Skeletal muscle satellite cell (primary cell): ENCODE results near the gene PCP2.
"Not testable (repeated sequence)": the region's sequence is repeated elsewhere in the genome, so short reads cannot be mapped to it uniquely, and the experiment has no call there.

Experiments
- H3K27me3 ChIP-seq: 2 replicates; pipeline ENCODE4 v1.7.0; 2013; ENCODE audit warnings: low read length; ENCODE audit not compliant: control insufficient read depth, insufficient read depth
- H3K36me3 ChIP-seq: 2 replicates; pipeline ENCODE4 v1.7.0; 2013; ENCODE audit warnings: mild to moderate bottlenecking, control low read depth, low read length; ENCODE audit not compliant: insufficient read depth
- H3K4me1 ChIP-seq: 2 replicates; pipeline ENCODE4 v1.7.0; 2013; ENCODE audit warnings: low read length; ENCODE audit not compliant: control insufficient read depth, insufficient read depth
- H3K4me2 ChIP-seq: 2 replicates; pipeline ENCODE4 v1.7.0; 2013; ENCODE audit warnings: mild to moderate bottlenecking, low read length
- H3K4me3 ChIP-seq: 2 replicates; pipeline ENCODE4 v1.7.0; 2013; ENCODE audit warnings: low read length
- H3K9ac ChIP-seq: 2 replicates; pipeline ENCODE4 v1.7.0; 2013; ENCODE audit warnings: mild to moderate bottlenecking, low read depth, low read length, moderate library complexity
- H3K9me3 ChIP-seq: replicated peaks from 2 replicates; pipeline ENCODE4 v1.7.0; 2013; ENCODE audit warnings: mild to moderate bottlenecking, control low read depth, low read length

Gene PCP2

GRCh38 chr19:7643629-7644549, 10.4 kb upstream of the PCP2 start:
- H3K9me3 ChIP-seq, H3K4me1 ChIP-seq, H3K4me2 ChIP-seq, H3K4me3 ChIP-seq, H3K36me3 ChIP-seq, H3K27me3 ChIP-seq, H3K9ac ChIP-seq: not testable (repeated sequence)

DNA sequence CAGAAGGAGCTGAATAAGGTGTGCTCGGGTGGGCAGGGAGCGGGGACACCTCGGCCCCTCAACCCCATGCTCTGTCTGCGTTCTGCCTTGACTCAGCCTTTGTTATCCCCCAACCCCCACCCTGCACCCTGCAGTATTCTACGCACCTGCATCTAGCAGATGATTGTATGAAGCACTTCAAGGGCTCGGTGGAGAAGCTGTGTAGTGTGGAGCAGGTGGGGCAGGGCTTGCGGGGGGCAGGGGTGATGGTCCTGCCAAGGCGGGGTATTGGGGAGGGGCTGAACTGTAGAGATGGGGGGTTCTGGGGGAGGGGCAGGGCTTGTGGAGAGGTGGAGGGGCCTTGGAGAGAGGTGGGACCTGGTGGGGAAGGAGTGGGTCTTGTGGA, 9.5 kb upstream of the PCP2 start:
- H3K4me1 ChIP-seq, result no peaks in the 10 kb centered on the region
- peaks cover 2% of the 10 kb centered on the region for H3K27me3 ChIP-seq
- no peak overlapping the region for H3K4me3 ChIP-seq
- no peak overlapping the region for H3K9ac ChIP-seq
- H3K4me2 ChIP-seq, result no peak overlapping the region
- no peaks in the 10 kb centered on the region for H3K36me3 ChIP-seq
- no peaks in the 10 kb centered on the region for H3K9me3 ChIP-seq

- Histone ChIP-seq H3K9ac (no peak overlapping the region), H3K27me3 (peaks cover 7% of the 10 kb centered on the region), H3K9me3 (no peaks in the 10 kb centered on the region), H3K4me3 (no peak overlapping the region), H3K36me3 (no peaks in the 10 kb centered on the region), H3K4me1 (no peaks in the 10 kb centered on the region), H3K4me2 (no peak overlapping the region)
Measured at GRCh38 chr19:7642295-7643030, 8.9 kb upstream of the PCP2 start.

- H3K27me3 ChIP-seq, result peaks cover 12% of the 10 kb centered on the region
- no peak overlapping the region for H3K9ac ChIP-seq
- no peak overlapping the region for H3K4me3 ChIP-seq
- H3K4me1 ChIP-seq, result no peaks in the 10 kb centered on the region
- H3K36me3 ChIP-seq, result no peaks in the 10 kb centered on the region
- H3K4me2 ChIP-seq, result no peak overlapping the region
- no peaks in the 10 kb centered on the region for H3K9me3 ChIP-seq
Measured at GRCh38 chr19:7641290-7642276, 8.1 kb upstream of the PCP2 start.

GRCh38 chr19:7640803-7641202, 7.3 kb upstream of the PCP2 start:
- Histone ChIP-seq H3K36me3 (no peaks in the 10 kb centered on the region), H3K4me3 (no peak overlapping the region)

GRCh38 chr19:7639863-7640348, 6.4 kb upstream of the PCP2 start:
- H3K36me3 ChIP-seq, result no peaks in the 10 kb centered on the region
- no peaks in the 10 kb centered on the region for H3K4me1 ChIP-seq

More at GRCh38 chr19:7640803-7641202, 7.3 kb upstream of the PCP2 start:
- no peak overlapping the region for H3K9ac ChIP-seq
- H3K27me3 ChIP-seq, result peaks cover 19% of the 10 kb centered on the region
- no peaks in the 10 kb centered on the region for H3K9me3 ChIP-seq
- H3K4me2 ChIP-seq, result no peak overlapping the region
- H3K4me1 ChIP-seq, result no peaks in the 10 kb centered on the region

GRCh38 chr19:7638802-7639465, 5.4 kb upstream of the PCP2 start:
- no peaks in the 10 kb centered on the region for H3K4me1 ChIP-seq

More at GRCh38 chr19:7639863-7640348, 6.4 kb upstream of the PCP2 start:
- Histone ChIP-seq H3K27me3 (peaks cover 27% of the 10 kb centered on the region), H3K9ac (no peak overlapping the region), H3K4me2 (no peak overlapping the region), H3K4me3 (no peak overlapping the region), H3K9me3 (no peaks in the 10 kb centered on the region)

DNA sequence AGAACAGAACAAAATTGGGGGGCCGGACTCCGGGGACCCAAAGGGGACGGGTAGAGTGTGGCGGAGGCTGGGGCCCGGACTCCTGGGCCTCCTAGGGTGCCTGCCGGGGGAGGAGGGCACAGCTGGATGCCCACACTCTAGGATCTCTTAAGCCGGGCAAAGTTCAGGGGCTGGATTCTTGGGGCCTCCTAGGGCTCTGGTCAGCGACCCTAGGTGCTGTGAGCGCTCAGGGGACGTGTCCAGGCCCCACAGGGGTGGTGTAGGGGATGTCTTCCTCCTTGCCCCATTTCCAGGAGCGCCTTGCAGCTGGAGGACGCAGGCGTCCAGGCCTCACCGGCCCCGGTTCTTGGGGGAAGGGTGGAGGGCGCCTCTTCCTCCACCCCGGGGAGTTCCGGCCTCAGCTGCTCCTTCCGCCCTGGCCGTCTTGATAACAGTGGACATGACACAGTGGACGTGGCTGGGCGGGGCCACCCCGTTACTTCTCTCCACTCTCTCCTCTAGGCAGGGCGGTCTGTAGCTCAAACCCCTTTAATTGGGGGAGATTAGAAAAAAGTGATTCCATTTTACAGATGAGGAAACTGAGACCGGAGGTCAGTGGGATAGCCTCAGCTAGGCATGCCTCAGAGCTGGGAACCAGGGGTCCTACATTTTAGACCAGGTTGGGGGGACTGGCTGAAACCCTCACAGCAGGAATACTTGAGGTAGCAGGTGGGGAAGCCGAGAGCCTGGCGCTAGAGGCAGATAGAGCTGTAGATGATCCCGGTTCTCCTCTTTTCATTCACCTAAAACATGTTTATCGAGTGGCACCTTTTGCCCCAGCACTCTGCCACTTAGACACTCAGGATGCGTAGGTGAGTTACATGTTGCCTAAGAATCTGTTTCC, 4.1 kb upstream of the PCP2 start:
- peaks cover 27% of the 10 kb centered on the region for H3K27me3 ChIP-seq
- H3K9me3 ChIP-seq, result no peaks in the 10 kb centered on the region
- H3K36me3 ChIP-seq, result no peaks in the 10 kb centered on the region
- H3K4me3 ChIP-seq, result no peak overlapping the region
- no peak overlapping the region for H3K9ac ChIP-seq
- no peaks in the 10 kb centered on the region for H3K4me1 ChIP-seq
- no peak overlapping the region for H3K4me2 ChIP-seq

More at GRCh38 chr19:7638802-7639465, 5.4 kb upstream of the PCP2 start:
- H3K9ac ChIP-seq, result no peak overlapping the region
- H3K27me3 ChIP-seq, result peaks cover 27% of the 10 kb centered on the region
- no peaks in the 10 kb centered on the region for H3K9me3 ChIP-seq
- no peak overlapping the region for H3K4me3 ChIP-seq
- H3K4me2 ChIP-seq, result no peak overlapping the region
- no peaks in the 10 kb centered on the region for H3K36me3 ChIP-seq

DNA sequence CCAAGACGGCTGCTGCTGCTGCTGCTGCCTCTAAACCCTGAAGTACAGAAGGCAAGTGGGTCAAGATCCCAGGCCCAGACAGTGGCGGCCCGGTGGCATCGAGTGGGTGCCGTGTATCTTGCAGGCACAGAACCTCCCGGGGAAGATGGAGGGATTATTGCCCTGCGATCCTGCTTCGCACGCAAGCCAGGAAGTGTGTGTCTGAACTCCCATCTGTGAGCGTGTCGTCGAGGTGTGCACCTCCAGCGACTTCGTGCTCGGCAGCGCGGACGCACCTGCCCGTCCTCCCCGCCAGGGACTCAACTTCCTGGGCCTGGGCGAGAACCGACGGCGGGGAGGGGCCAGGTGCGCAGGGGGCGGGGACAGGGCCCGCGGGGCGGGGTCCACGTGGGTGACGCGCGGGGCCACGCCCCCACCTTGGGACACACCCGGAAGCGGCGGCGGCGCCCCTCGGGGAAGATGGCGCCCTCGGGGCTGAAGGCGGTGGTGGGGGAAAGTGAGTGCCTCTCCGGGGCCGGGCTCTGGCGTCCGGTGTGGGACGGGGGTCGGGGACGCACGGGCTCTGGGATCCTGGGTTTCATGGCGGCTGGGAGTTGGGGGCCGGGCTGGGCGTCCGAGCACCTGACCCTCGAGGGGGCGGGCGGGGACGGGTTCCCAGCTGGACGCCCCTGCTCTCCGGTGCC, 3.3 kb upstream of the PCP2 start, which contains the start of gene STXBP2:
TSS of gene STXBP2 (plus strand) at position 420 of the 683 bp plus-strand sequence. CDS start at position 460, 40 bp downstream.
- Histone ChIP-seq H3K4me2 (no peak within 1 kb of the TSS), H3K36me3 (no peaks in the 10 kb centered on the region), H3K4me3 (no peak within 1 kb of the TSS), H3K27me3 (peaks cover 27% of the 10 kb centered on the region), H3K9me3 (no peaks in the 10 kb centered on the region), H3K4me1 (no peaks in the 10 kb centered on the region), H3K9ac (no peak within 1 kb of the TSS)
